B cell (primary cell): ENCODE measurements around the gene C15orf62.

Experiments used
- CTCF ChIP-seq: fragments of 200-600 bp; IDR thresholded peaks from one replicate; pipeline ENCODE4 v1.8.0; 2022; ENCODE audit warnings: antibody characterized with exemption, mild to moderate bottlenecking
- EZH2 ChIP-seq: IDR thresholded peaks from 2 replicates; pipeline ENCODE4 v1.6.1; 2012; ENCODE audit warnings: borderline replicate concordance, low read depth, mild to moderate bottlenecking, moderate library complexity, low read length; ENCODE audit not compliant: insufficient read depth, poor library complexity, severe bottlenecking

DNA sequence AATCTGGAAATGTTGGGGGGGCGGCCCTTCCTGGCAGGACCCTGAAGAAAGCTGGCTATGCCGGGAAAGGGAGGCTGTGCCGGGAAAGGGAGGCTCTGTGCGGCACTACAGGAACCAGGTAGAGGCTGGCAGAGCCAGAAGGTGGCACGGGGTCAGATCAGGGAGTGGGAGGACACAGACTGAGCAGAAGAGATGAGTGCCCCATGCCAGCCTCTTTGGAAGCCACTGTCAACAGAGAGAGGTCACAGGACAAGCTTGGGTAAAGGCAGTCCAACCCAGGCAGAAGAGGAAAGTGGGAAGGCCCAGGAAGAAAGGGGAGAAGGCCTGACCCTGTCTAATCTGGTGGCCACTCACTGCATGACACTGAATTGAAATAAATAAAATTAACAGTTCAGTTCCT, 1.5 kb downstream of the C15orf62 start:
- no peak for TF ChIP-seq CTCF
- TF ChIP-seq EZH2: no peak
